ENCODE results near the gene KCNIP2.

GRCh38 chr10:101874252-101874651, 30.7 kb upstream of the KCNIP2 start:
- no peak for TF ChIP-seq FOXK2 (IDR thresholded peaks at IDR 0.05)
- TF ChIP-seq FOXM1 (IDR thresholded peaks at IDR 0.05; ENCODE audit: borderline replicate concordance): no peak
- TF ChIP-seq ZNF384 (IDR thresholded peaks at IDR 0.05): no peak
- TF ChIP-seq CTBP1 (IDR thresholded peaks at IDR 0.05; ENCODE audit: borderline replicate concordance): no peak
- no peak for TF ChIP-seq FOXA1 (IDR thresholded peaks at IDR 0.05)
- TF ChIP-seq ELF4 (IDR thresholded peaks at IDR 0.05): no peak
- no peak for TF ChIP-seq ARNT (IDR thresholded peaks at IDR 0.05)
- no peak for TF ChIP-seq HDGF (IDR thresholded peaks at IDR 0.05; ENCODE audit: borderline replicate concordance)
- TF ChIP-seq SP1 (IDR thresholded peaks at IDR 0.05): no peak

Data from HEK293T (cell line).